GM19438 (cell line): Measurements from ENCODE around the gene VWCE.
A peak's percentile ranks its signal among the peaks of the same experiment; 100 is the strongest.

ENCODE experiments used
- ATAC-seq: cut with Tn5 transposase; IDR thresholded peaks from one replicate; pipeline ENCODE4 v1.9.1; 2021; ENCODE audit warnings: low read depth; ENCODE audit not compliant: unreplicated experiment

The VWCE gene

GRCh38 chr11:61294717-61295595, at the start of gene VWCE:
VWCE (minus strand) TSS chr11:61295316; CDS start chr11:61295037, 279 bp downstream.
- peak; percentile 79 for ATAC-seq

- ATAC-seq, result no peak
Observed at GRCh38 chr11:61343792-61344745, 49.0 kb upstream of the VWCE start.

- ATAC-seq, result no peak
Observed at GRCh38 chr11:61342207-61342803, 47.2 kb upstream of the VWCE start.

GRCh38 chr11:61341706-61342105, 46.6 kb upstream of the VWCE start:
- no peak for ATAC-seq

- no peak for ATAC-seq
Observed at GRCh38 chr11:61340979-61341378, 45.9 kb upstream of the VWCE start.

GRCh38 chr11:61339490-61339878, 44.4 kb upstream of the VWCE start:
- no peak for ATAC-seq

- ATAC-seq, result no peak
Observed at GRCh38 chr11:61338783-61339489, 43.8 kb upstream of the VWCE start.

GRCh38 chr11:61337706-61338470, 42.8 kb upstream of the VWCE start:
- ATAC-seq, result no peak

- no peak for ATAC-seq
Observed at GRCh38 chr11:61336171-61336935, 41.2 kb upstream of the VWCE start.

- no peak for ATAC-seq
Observed at GRCh38 chr11:61335355-61335710, 40.2 kb upstream of the VWCE start.

GRCh38 chr11:61334434-61335354, 39.6 kb upstream of the VWCE start:
- no peak for ATAC-seq

- no peak for ATAC-seq
Observed at GRCh38 chr11:61333550-61334433, 38.7 kb upstream of the VWCE start.

- peak; percentile 87 for ATAC-seq
Observed at GRCh38 chr11:61332797-61333549, 37.9 kb upstream of the VWCE start, which contains the start of the genes DDB1 and TKFC. DDB1 (minus strand) TSS chr11:61333105; CDS start chr11:61332968, 137 bp downstream. TKFC (plus strand) TSS chr11:61333228; CDS start chr11:61334729, 1,501 bp downstream.

GRCh38 chr11:61332281-61332796, 37.2 kb upstream of the VWCE start:
- ATAC-seq, result peak; percentile 4

GRCh38 chr11:61331651-61332050, 36.5 kb upstream of the VWCE start:
- ATAC-seq, result no peak

- ATAC-seq, result no peak
Observed at GRCh38 chr11:61329871-61330270, 34.8 kb upstream of the VWCE start.
